ENCODE results near the gene PHLDA1. TPM values are rescaled to one million over a fixed set of nuclear protein-coding genes. Genes with fewer than 3 reads are reported as not detected.

The PHLDA1 gene
- total and polyA plus RNA-seq, 2 of the 13 experiments (the other 11 are each of a cell fraction or from before 2014, with no cell fraction given) = 33.8 to 41.0 TPM

GRCh38 chr12:76030341-76031080 is 1.1 kb downstream of the PHLDA1 start (continued):
- TF ChIP-seq SRSF4 (IDR thresholded peaks at IDR 0.05; ENCODE audit: low read depth, low read length, poor library complexity, severe bottlenecking) = peak; percentile 94
- TF ChIP-seq JDP2 (CRISPR knock-in tag; IDR thresholded peaks at IDR 0.05; ENCODE audit: borderline replicate concordance) = no peak
- TF ChIP-seq REPIN1 (CRISPR knock-in tag; IDR thresholded peaks at IDR 0.05; ENCODE audit: borderline replicate concordance, low read depth) = no peak
- TF ChIP-seq, protein P1, sequence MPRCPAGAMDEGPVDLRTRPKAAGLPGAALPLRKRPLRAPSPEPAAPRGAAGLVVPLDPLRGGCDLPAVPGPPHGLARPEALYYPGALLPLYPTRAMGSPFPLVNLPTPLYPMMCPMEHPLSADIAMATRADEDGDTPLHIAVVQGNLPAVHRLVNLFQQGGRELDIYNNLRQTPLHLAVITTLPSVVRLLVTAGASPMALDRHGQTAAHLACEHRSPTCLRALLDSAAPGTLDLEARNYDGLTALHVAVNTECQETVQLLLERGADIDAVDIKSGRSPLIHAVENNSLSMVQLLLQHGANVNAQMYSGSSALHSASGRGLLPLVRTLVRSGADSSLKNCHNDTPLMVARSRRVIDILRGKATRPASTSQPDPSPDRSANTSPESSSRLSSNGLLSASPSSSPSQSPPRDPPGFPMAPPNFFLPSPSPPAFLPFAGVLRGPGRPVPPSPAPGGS (CRISPR knock-in tag; IDR thresholded peaks at IDR 0.05) = 0 out of 2 replicates have a peak, but pooled peaks have one; percentile 48
- TF ChIP-seq HNF1A (IDR thresholded peaks at IDR 0.05; ENCODE audit: low read depth) = no peak
- TF ChIP-seq HNF1A (CRISPR knock-in tag; IDR thresholded peaks at IDR 0.05; ENCODE audit: borderline replicate concordance) = peak; percentile 24; the same call in 1 of the 2 replicates
- TF ChIP-seq ZNF615 (CRISPR knock-in tag; IDR thresholded peaks at IDR 0.05; ENCODE audit: borderline replicate concordance) = no peak
- TF ChIP-seq ZNF251 (CRISPR knock-in tag; IDR thresholded peaks at IDR 0.05) = no peak
- no peak for TF ChIP-seq ETV6 (CRISPR knock-in tag; conservative IDR thresholded peaks at IDR 0.05)
- 0 out of 2 replicates have a peak, but pooled peaks have one; percentile 30 for TF ChIP-seq DNMT1 (CRISPR knock-in tag; IDR thresholded peaks at IDR 0.05)
- TF ChIP-seq, protein P2, sequence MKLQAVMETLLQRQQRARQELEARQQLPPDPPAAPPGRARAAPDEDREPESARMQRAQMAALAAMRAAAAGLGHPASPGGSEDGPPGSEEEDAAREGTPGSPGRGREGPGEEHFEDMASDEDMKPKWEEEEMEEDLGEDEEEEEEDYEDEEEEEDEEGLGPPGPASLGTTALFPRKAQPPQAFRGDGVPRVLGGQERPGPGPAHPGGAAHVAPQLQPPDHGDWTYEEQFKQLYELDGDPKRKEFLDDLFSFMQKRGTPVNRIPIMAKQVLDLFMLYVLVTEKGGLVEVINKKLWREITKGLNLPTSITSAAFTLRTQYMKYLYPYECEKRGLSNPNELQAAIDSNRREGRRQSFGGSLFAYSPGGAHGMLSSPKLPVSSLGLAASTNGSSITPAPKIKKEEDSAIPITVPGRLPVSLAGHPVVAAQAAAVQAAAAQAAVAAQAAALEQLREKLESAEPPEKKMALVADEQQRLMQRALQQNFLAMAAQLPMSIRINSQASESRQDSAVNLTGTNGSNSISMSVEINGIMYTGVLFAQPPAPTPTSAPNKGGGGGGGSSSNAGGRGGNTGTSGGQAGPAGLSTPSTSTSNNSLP (IDR thresholded peaks at IDR 0.05; ENCODE audit: low read depth, low read length) = no peak
- no peak for TF ChIP-seq GATAD1 (CRISPR knock-in tag; IDR thresholded peaks at IDR 0.05)
- TF ChIP-seq, protein P3, sequence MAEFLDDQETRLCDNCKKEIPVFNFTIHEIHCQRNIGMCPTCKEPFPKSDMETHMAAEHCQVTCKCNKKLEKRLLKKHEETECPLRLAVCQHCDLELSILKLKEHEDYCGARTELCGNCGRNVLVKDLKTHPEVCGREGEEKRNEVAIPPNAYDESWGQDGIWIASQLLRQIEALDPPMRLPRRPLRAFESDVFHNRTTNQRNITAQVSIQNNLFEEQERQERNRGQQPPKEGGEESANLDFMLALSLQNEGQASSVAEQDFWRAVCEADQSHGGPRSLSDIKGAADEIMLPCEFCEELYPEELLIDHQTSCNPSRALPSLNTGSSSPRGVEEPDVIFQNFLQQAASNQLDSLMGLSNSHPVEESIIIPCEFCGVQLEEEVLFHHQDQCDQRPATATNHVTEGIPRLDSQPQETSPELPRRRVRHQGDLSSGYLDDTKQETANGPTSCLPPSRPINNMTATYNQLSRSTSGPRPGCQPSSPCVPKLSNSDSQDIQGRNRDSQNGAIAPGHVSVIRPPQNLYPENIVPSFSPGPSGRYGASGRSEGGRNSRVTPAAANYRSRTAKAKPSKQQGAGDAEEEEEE (CRISPR knock-in tag; IDR thresholded peaks at IDR 0.05; ENCODE audit: borderline replicate concordance) = no peak
- TF ChIP-seq, protein P4, sequence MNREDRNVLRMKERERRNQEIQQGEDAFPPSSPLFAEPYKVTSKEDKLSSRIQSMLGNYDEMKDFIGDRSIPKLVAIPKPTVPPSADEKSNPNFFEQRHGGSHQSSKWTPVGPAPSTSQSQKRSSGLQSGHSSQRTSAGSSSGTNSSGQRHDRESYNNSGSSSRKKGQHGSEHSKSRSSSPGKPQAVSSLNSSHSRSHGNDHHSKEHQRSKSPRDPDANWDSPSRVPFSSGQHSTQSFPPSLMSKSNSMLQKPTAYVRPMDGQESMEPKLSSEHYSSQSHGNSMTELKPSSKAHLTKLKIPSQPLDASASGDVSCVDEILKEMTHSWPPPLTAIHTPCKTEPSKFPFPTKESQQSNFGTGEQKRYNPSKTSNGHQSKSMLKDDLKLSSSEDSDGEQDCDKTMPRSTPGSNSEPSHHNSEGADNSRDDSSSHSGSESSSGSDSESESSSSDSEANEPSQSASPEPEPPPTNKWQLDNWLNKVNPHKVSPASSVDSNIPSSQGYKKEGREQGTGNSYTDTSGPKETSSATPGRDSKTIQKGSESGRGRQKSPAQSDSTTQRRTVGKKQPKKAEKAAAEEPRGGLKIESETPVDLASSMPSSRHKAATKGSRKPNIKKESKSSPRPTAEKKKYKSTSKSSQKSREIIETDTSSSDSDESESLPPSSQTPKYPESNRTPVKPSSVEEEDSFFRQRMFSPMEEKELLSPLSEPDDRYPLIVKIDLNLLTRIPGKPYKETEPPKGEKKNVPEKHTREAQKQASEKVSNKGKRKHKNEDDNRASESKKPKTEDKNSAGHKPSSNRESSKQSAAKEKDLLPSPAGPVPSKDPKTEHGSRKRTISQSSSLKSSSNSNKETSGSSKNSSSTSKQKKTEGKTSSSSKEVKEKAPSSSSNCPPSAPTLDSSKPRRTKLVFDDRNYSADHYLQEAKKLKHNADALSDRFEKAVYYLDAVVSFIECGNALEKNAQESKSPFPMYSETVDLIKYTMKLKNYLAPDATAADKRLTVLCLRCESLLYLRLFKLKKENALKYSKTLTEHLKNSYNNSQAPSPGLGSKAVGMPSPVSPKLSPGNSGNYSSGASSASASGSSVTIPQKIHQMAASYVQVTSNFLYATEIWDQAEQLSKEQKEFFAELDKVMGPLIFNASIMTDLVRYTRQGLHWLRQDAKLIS (CRISPR knock-in tag; IDR thresholded peaks at IDR 0.05) = peak; percentile 6; the same call in 1 of the 2 replicates
- no peak for TF ChIP-seq FOXM1 (CRISPR knock-in tag; IDR thresholded peaks at IDR 0.05)
